ENCODE measurements around the gene ZNF423.

DNA sequence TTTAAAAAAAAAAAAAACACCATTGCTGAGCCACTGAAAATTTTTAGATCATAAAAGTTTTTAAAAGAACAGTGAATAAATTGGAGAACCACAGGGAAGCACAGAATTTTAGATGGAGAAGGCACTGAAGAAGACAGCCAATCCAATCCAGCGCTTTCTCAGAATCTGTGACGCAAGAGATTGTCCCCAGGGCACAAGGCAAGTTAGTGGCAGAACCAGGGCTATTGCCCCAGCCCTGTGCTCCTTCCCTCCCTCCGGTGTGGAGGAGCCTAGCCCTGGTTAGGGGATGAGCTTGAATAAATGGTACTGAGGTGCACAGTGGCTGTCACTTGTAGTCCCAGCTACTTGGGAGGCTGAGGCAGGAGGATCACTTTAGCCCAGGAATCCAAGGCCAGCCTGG, 108.3 kb downstream of the ZNF423 start:
- TF ChIP-seq, protein P1, sequence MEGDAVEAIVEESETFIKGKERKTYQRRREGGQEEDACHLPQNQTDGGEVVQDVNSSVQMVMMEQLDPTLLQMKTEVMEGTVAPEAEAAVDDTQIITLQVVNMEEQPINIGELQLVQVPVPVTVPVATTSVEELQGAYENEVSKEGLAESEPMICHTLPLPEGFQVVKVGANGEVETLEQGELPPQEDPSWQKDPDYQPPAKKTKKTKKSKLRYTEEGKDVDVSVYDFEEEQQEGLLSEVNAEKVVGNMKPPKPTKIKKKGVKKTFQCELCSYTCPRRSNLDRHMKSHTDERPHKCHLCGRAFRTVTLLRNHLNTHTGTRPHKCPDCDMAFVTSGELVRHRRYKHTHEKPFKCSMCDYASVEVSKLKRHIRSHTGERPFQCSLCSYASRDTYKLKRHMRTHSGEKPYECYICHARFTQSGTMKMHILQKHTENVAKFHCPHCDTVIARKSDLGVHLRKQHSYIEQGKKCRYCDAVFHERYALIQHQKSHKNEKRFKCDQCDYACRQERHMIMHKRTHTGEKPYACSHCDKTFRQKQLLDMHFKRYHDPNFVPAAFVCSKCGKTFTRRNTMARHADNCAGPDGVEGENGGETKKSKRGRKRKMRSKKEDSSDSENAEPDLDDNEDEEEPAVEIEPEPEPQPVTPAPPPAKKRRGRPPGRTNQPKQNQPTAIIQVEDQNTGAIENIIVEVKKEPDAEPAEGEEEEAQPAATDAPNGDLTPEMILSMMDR (IDR thresholded peaks at IDR 0.05; ENCODE audit: low read length): no peak
- TF ChIP-seq EZH2 (IDR thresholded peaks at IDR 0.05; ENCODE audit: borderline replicate concordance, low read length): no peak
